ENCODE data around the gene SRP68.

Gene SRP68

GRCh38 chr17:76011951-76012350, 60.4 kb downstream of the SRP68 start:
- H3K36me3 ChIP-seq (ENCODE audit: control insufficient read depth, insufficient read depth, low read length) = no peaks in the 10 kb centered on the region
- H3K9ac ChIP-seq (ENCODE audit: low read depth, low read length) = no peak overlapping the region
- H3K9me3 ChIP-seq (ENCODE audit: control insufficient read depth, insufficient read depth, low read length) = no peaks in the 10 kb centered on the region
- no peaks in the 10 kb centered on the region for H3K4me1 ChIP-seq (ENCODE audit: control insufficient read depth, insufficient read depth, low read length)
- no peaks in the 10 kb centered on the region for H3K27me3 ChIP-seq (ENCODE audit: control insufficient read depth, insufficient read depth, low read length)
- H3K27ac ChIP-seq (ENCODE audit: low read depth, low read length) = no peak overlapping the region
- no peak overlapping the region for H3K4me3 ChIP-seq (ENCODE audit: low read depth, low read length)

- H3K36me3 ChIP-seq (ENCODE audit: control insufficient read depth, insufficient read depth, low read length) = no peaks in the 10 kb centered on the region
- no peak overlapping the region for H3K27ac ChIP-seq (ENCODE audit: low read depth, low read length)
- H3K4me3 ChIP-seq (ENCODE audit: low read depth, low read length) = no peak overlapping the region
- H3K4me1 ChIP-seq (ENCODE audit: control insufficient read depth, insufficient read depth, low read length) = no peaks in the 10 kb centered on the region
- H3K9ac ChIP-seq (ENCODE audit: low read depth, low read length) = no peak overlapping the region
- H3K9me3 ChIP-seq (ENCODE audit: control insufficient read depth, insufficient read depth, low read length) = no peaks in the 10 kb centered on the region
- H3K27me3 ChIP-seq (ENCODE audit: control insufficient read depth, insufficient read depth, low read length) = no peaks in the 10 kb centered on the region
Observed at GRCh38 chr17:76009969-76010661, 62.2 kb downstream of the SRP68 start.

GRCh38 chr17:76009447-76009846, 62.9 kb downstream of the SRP68 start:
- no peaks in the 10 kb centered on the region for H3K4me1 ChIP-seq (ENCODE audit: control insufficient read depth, insufficient read depth, low read length)
- H3K9me3 ChIP-seq (ENCODE audit: control insufficient read depth, insufficient read depth, low read length) = no peaks in the 10 kb centered on the region
- H3K4me3 ChIP-seq (ENCODE audit: low read depth, low read length) = no peak overlapping the region
- no peaks in the 10 kb centered on the region for H3K27me3 ChIP-seq (ENCODE audit: control insufficient read depth, insufficient read depth, low read length)
- no peak overlapping the region for H3K9ac ChIP-seq (ENCODE audit: low read depth, low read length)
- H3K27ac ChIP-seq (ENCODE audit: low read depth, low read length) = no peak overlapping the region
- no peaks in the 10 kb centered on the region; the same call in 1 of the 2 replicates for H3K36me3 ChIP-seq (ENCODE audit: control insufficient read depth, insufficient read depth, low read length)

- Histone ChIP-seq H3K9ac (ENCODE audit: low read depth, low read length) (no peak overlapping the region), H3K9me3 (ENCODE audit: control insufficient read depth, insufficient read depth, low read length) (no peaks in the 10 kb centered on the region), H3K27ac (ENCODE audit: low read depth, low read length) (no peak overlapping the region), H3K4me1 (ENCODE audit: control insufficient read depth, insufficient read depth, low read length) (no peaks in the 10 kb centered on the region), H3K27me3 (ENCODE audit: control insufficient read depth, insufficient read depth, low read length) (no peaks in the 10 kb centered on the region), H3K36me3 (ENCODE audit: control insufficient read depth, insufficient read depth, low read length) (no peaks in the 10 kb centered on the region; the same call in 1 of the 2 replicates), H3K4me3 (ENCODE audit: low read depth, low read length) (no peak overlapping the region)
Observed at GRCh38 chr17:76008630-76009425, 63.5 kb downstream of the SRP68 start.

GRCh38 chr17:76008208-76008607, 64.1 kb downstream of the SRP68 start:
- Histone ChIP-seq H3K36me3 (ENCODE audit: control insufficient read depth, insufficient read depth, low read length) (peaks cover 3% of the 10 kb centered on the region; the same call in 1 of the 2 replicates), H3K27me3 (ENCODE audit: control insufficient read depth, insufficient read depth, low read length) (no peaks in the 10 kb centered on the region), H3K27ac (ENCODE audit: low read depth, low read length) (no peak overlapping the region), H3K9ac (ENCODE audit: low read depth, low read length) (no peak overlapping the region), H3K4me1 (ENCODE audit: control insufficient read depth, insufficient read depth, low read length) (no peaks in the 10 kb centered on the region), H3K4me3 (ENCODE audit: low read depth, low read length) (no peak overlapping the region), H3K9me3 (ENCODE audit: control insufficient read depth, insufficient read depth, low read length) (no peaks in the 10 kb centered on the region)

- H3K4me3 ChIP-seq (ENCODE audit: low read depth, low read length) = no peak overlapping the region
- no peak overlapping the region for H3K27ac ChIP-seq (ENCODE audit: low read depth, low read length)
- no peaks in the 10 kb centered on the region for H3K9me3 ChIP-seq (ENCODE audit: control insufficient read depth, insufficient read depth, low read length)
- peaks cover 5% of the 10 kb centered on the region; the same call in 1 of the 2 replicates for H3K36me3 ChIP-seq (ENCODE audit: control insufficient read depth, insufficient read depth, low read length)
- no peaks in the 10 kb centered on the region for H3K27me3 ChIP-seq (ENCODE audit: control insufficient read depth, insufficient read depth, low read length)
- no peaks in the 10 kb centered on the region for H3K4me1 ChIP-seq (ENCODE audit: control insufficient read depth, insufficient read depth, low read length)
- no peak overlapping the region for H3K9ac ChIP-seq (ENCODE audit: low read depth, low read length)
Observed at GRCh38 chr17:76007850-76008165, 64.5 kb downstream of the SRP68 start.

GRCh38 chr17:76007131-76007849, 65.0 kb downstream of the SRP68 start:
- H3K27me3 ChIP-seq (ENCODE audit: control insufficient read depth, insufficient read depth, low read length) = no peaks in the 10 kb centered on the region
- H3K4me1 ChIP-seq (ENCODE audit: control insufficient read depth, insufficient read depth, low read length) = no peaks in the 10 kb centered on the region
- no peak overlapping the region for H3K9ac ChIP-seq (ENCODE audit: low read depth, low read length)
- no peaks in the 10 kb centered on the region for H3K9me3 ChIP-seq (ENCODE audit: control insufficient read depth, insufficient read depth, low read length)
- H3K36me3 ChIP-seq (ENCODE audit: control insufficient read depth, insufficient read depth, low read length) = peaks cover 8% of the 10 kb centered on the region; the same call in 1 of the 2 replicates
- no peak overlapping the region for H3K4me3 ChIP-seq (ENCODE audit: low read depth, low read length)
- H3K27ac ChIP-seq (ENCODE audit: low read depth, low read length) = no peak overlapping the region

- H3K27ac ChIP-seq (ENCODE audit: low read depth, low read length) = no peak overlapping the region
- H3K36me3 ChIP-seq (ENCODE audit: control insufficient read depth, insufficient read depth, low read length) = peaks cover 17% of the 10 kb centered on the region; the same call in 1 of the 2 replicates
- no peaks in the 10 kb centered on the region for H3K27me3 ChIP-seq (ENCODE audit: control insufficient read depth, insufficient read depth, low read length)
- no peaks in the 10 kb centered on the region for H3K9me3 ChIP-seq (ENCODE audit: control insufficient read depth, insufficient read depth, low read length)
- H3K4me3 ChIP-seq (ENCODE audit: low read depth, low read length) = no peak overlapping the region
- H3K4me1 ChIP-seq (ENCODE audit: control insufficient read depth, insufficient read depth, low read length) = no peaks in the 10 kb centered on the region
- H3K9ac ChIP-seq (ENCODE audit: low read depth, low read length) = no peak overlapping the region
Observed at GRCh38 chr17:76005263-76006149, 66.8 kb downstream of the SRP68 start.

- Histone ChIP-seq H3K27me3 (ENCODE audit: control insufficient read depth, insufficient read depth, low read length) (no peaks in the 10 kb centered on the region), H3K36me3 (ENCODE audit: control insufficient read depth, insufficient read depth, low read length) (peaks cover 17% of the 10 kb centered on the region; the same call in 1 of the 2 replicates), H3K4me1 (ENCODE audit: control insufficient read depth, insufficient read depth, low read length) (no peaks in the 10 kb centered on the region), H3K27ac (ENCODE audit: low read depth, low read length) (no peak overlapping the region), H3K4me3 (ENCODE audit: low read depth, low read length) (no peak overlapping the region), H3K9me3 (ENCODE audit: control insufficient read depth, insufficient read depth, low read length) (no peaks in the 10 kb centered on the region), H3K9ac (ENCODE audit: low read depth, low read length) (no peak overlapping the region)
Observed at GRCh38 chr17:76004750-76005262, 67.5 kb downstream of the SRP68 start.

GRCh38 chr17:76003915-76004314, 68.4 kb downstream of the SRP68 start:
- no peak overlapping the region for H3K4me3 ChIP-seq (ENCODE audit: low read depth, low read length)
- H3K9me3 ChIP-seq (ENCODE audit: control insufficient read depth, insufficient read depth, low read length) = no peaks in the 10 kb centered on the region
- no peak overlapping the region for H3K9ac ChIP-seq (ENCODE audit: low read depth, low read length)
- H3K36me3 ChIP-seq (ENCODE audit: control insufficient read depth, insufficient read depth, low read length) = peaks cover 17% of the 10 kb centered on the region; the same call in 1 of the 2 replicates
- no peaks in the 10 kb centered on the region for H3K4me1 ChIP-seq (ENCODE audit: control insufficient read depth, insufficient read depth, low read length)
- no peaks in the 10 kb centered on the region for H3K27me3 ChIP-seq (ENCODE audit: control insufficient read depth, insufficient read depth, low read length)
- no peak overlapping the region for H3K27ac ChIP-seq (ENCODE audit: low read depth, low read length)

Measured in HUES48 (cell line).